Measurements from ENCODE around the gene ASF1A. TPM values are rescaled to one million over a fixed set of nuclear protein-coding genes. Genes with fewer than 3 reads are reported as not detected.

Gene ASF1A
- total RNA-seq, 1 donor from 2014 or later, result 30.5 TPM

DNA sequence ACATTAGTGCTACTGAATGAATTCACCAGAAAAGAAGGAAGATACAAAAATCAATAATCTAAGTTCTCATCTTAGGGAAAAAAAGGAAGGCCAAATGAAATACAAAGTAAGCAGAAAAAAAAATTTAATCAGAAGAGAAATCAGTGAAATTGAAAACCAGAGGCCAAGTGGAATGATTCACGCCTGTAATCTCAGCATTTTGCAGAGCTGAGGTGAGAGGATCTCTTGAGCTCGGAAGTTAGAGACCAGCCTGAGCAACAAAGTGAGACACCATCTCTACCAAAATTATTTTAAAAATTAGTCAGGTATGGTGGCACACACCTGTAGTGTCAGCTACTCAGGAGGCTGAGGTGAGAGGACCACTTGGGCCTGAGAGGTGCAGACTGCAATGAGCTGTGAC lies 21.2 kb upstream of the ASF1A start:
- Mint-ChIP-seq H3K4me3 (ENCODE audit: low read depth) (no peak overlapping the region), H3K27me3 (no peaks in the 10 kb centered on the region), H3K36me3 (ENCODE audit: insufficient read depth) (peaks cover 23% of the 10 kb centered on the region), H3K4me1 (ENCODE audit: low read depth) (peaks cover 3% of the 10 kb centered on the region), H3K9me3 (ENCODE audit: low read depth) (peaks cover 27% of the 10 kb centered on the region), H3K27ac (no peak overlapping the region)
- DNase-seq (ENCODE audit: low spot score, unreplicated experiment), result no peak
- TF ChIP-seq, protein P1, sequence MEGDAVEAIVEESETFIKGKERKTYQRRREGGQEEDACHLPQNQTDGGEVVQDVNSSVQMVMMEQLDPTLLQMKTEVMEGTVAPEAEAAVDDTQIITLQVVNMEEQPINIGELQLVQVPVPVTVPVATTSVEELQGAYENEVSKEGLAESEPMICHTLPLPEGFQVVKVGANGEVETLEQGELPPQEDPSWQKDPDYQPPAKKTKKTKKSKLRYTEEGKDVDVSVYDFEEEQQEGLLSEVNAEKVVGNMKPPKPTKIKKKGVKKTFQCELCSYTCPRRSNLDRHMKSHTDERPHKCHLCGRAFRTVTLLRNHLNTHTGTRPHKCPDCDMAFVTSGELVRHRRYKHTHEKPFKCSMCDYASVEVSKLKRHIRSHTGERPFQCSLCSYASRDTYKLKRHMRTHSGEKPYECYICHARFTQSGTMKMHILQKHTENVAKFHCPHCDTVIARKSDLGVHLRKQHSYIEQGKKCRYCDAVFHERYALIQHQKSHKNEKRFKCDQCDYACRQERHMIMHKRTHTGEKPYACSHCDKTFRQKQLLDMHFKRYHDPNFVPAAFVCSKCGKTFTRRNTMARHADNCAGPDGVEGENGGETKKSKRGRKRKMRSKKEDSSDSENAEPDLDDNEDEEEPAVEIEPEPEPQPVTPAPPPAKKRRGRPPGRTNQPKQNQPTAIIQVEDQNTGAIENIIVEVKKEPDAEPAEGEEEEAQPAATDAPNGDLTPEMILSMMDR (IDR thresholded peaks at IDR 0.05; ENCODE audit: unreplicated experiment), result no peak

DNA sequence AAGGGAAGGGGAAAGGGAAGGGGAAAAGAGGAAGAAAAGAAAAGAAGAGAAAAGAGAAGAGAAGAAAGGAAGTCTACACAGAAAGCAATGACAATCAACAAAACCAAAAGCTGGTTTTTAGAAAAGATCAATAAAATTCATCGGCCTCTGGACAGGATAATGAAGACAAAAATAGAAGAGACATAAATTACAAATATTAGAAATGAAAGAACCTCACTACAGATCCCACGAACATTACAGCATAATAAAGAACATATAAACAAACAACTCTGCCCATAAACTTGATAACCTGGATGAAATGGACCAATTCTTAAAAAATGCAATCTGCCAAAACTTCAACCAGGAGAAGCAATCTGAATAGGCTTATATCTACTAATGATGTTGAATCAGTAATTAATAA lies 20.7 kb upstream of the ASF1A start:
- Mint-ChIP-seq H3K9me3 (ENCODE audit: low read depth) (peaks cover 26% of the 10 kb centered on the region), H3K4me3 (ENCODE audit: low read depth) (no peak overlapping the region), H3K27me3 (no peaks in the 10 kb centered on the region), H3K4me1 (ENCODE audit: low read depth) (peaks cover 3% of the 10 kb centered on the region), H3K27ac (no peak overlapping the region), H3K36me3 (ENCODE audit: insufficient read depth) (peaks cover 23% of the 10 kb centered on the region)
- DNase-seq (ENCODE audit: low spot score, unreplicated experiment), result no peak
- TF ChIP-seq, protein P1 (IDR thresholded peaks at IDR 0.05; ENCODE audit: unreplicated experiment), result no peak

DNA sequence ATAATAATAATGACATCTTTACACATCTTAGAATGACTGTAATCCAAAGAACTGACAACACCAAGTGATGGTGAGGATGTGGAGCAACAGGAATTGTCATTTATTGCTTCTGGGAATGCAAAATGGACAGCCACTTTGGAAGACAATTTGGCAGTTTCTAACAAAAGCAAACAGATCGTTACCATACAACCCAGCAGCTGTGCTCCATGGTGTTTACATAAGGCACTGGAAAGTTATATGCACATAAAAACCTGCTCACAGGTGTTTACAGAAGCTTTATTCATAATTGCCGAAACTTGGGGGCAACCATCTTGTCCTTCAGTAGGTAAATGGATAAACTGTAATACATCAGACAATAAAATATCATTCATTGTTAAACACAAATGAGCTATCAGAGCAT lies 18.3 kb upstream of the ASF1A start:
- no peak overlapping the region for H3K4me3 Mint-ChIP-seq (ENCODE audit: low read depth)
- no peak overlapping the region for H3K27ac Mint-ChIP-seq

GRCh38 chr6:118876198-118876597 lies 17.8 kb upstream of the ASF1A start:
- no peaks in the 10 kb centered on the region for H3K27me3 Mint-ChIP-seq
- H3K4me1 Mint-ChIP-seq (ENCODE audit: low read depth), result peaks cover 3% of the 10 kb centered on the region
- H3K27ac Mint-ChIP-seq, result no peak overlapping the region
- DNase-seq (ENCODE audit: low spot score, unreplicated experiment), result no peak
- H3K9me3 Mint-ChIP-seq (ENCODE audit: low read depth), result peaks cover 3% of the 10 kb centered on the region
- peaks cover 6% of the 10 kb centered on the region for H3K36me3 Mint-ChIP-seq (ENCODE audit: insufficient read depth)
- TF ChIP-seq, protein P1 (IDR thresholded peaks at IDR 0.05; ENCODE audit: unreplicated experiment), result no peak
- H3K4me3 Mint-ChIP-seq (ENCODE audit: low read depth), result no peak overlapping the region

More for the DNA sequence above, 18.3 kb upstream of the ASF1A start:
- DNase-seq (ENCODE audit: low spot score, unreplicated experiment), result no peak
- TF ChIP-seq, protein P1 (IDR thresholded peaks at IDR 0.05; ENCODE audit: unreplicated experiment), result no peak
- Mint-ChIP-seq H3K27me3 (no peaks in the 10 kb centered on the region), H3K36me3 (ENCODE audit: insufficient read depth) (peaks cover 10% of the 10 kb centered on the region), H3K9me3 (ENCODE audit: low read depth) (peaks cover 8% of the 10 kb centered on the region), H3K4me1 (ENCODE audit: low read depth) (peaks cover 3% of the 10 kb centered on the region)

DNA sequence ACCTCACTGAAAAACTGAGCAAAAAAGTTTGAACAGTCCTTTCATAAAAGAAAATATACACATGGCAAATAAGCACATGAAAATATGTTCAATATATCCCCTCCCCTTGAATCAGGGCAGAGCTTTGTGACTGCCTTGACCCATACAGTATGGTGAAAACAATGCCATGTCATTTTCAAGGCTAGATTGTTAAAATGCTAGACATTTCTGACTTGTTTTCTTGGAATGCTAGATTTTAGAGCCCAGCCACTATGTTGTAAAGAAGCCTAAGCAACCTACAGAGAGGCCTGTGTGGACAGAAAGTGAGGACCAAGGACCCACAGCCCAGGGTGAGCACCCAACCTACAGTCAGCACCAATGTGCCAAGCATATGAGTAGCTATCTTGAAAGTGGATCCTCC lies 17.1 kb upstream of the ASF1A start:
- no peak for DNase-seq (ENCODE audit: low spot score, unreplicated experiment)
- peaks cover 3% of the 10 kb centered on the region for H3K4me1 Mint-ChIP-seq (ENCODE audit: low read depth)
- H3K27ac Mint-ChIP-seq, result no peak overlapping the region
- H3K36me3 Mint-ChIP-seq (ENCODE audit: insufficient read depth), result peaks cover 3% of the 10 kb centered on the region
- H3K4me3 Mint-ChIP-seq (ENCODE audit: low read depth), result no peak overlapping the region
- no peaks in the 10 kb centered on the region for H3K27me3 Mint-ChIP-seq
- H3K9me3 Mint-ChIP-seq (ENCODE audit: low read depth), result peaks cover 3% of the 10 kb centered on the region
- TF ChIP-seq, protein P1 (IDR thresholded peaks at IDR 0.05; ENCODE audit: unreplicated experiment), result no peak
